Neural progenitor cell (in vitro differentiated cells): ENCODE data around the gene MSI2.

Experiments
- EZH2 ChIP-seq: fragments of 200-600 bp; sonication (generic); IDR thresholded peaks from 2 replicates; pipeline ENCODE4 v1.6.1; 2017; ENCODE audit warnings: antibody characterized with exemption, mild to moderate bottlenecking, moderate library complexity
- EZH2phosphoT487 ChIP-seq: fragments of 200-600 bp; sonication (generic); IDR thresholded peaks from 2 replicates; pipeline ENCODE4 v1.6.1; 2017; ENCODE audit warnings: antibody characterized with exemption
- TF ChIP-seq, protein P1 (sequence below): fragments of 200-600 bp; sonication (generic); IDR thresholded peaks from 2 replicates; pipeline ENCODE4 v1.5.1; 2017; ENCODE audit warnings: antibody characterized with exemption, mild to moderate bottlenecking

DNA sequence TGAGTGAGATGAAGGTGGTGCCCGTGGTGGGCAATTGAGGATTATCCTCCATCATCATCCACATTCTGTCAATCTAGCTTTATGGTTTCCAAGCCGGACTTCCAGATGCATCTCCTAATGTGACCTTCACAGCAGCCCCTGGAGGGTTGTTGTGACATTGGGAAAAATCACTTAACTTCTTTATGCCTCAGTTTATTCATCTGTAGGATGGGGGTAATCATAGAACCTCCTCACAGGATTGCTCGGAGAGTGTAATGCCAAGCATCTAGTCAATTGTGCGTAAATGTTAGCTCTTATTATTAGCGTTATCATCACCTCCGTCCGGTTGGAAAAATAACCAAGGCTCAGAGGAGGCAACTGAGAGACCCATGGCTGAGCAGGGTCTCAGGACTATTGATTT lies 274.8 kb downstream of the MSI2 start:
- TF ChIP-seq, protein P1, sequence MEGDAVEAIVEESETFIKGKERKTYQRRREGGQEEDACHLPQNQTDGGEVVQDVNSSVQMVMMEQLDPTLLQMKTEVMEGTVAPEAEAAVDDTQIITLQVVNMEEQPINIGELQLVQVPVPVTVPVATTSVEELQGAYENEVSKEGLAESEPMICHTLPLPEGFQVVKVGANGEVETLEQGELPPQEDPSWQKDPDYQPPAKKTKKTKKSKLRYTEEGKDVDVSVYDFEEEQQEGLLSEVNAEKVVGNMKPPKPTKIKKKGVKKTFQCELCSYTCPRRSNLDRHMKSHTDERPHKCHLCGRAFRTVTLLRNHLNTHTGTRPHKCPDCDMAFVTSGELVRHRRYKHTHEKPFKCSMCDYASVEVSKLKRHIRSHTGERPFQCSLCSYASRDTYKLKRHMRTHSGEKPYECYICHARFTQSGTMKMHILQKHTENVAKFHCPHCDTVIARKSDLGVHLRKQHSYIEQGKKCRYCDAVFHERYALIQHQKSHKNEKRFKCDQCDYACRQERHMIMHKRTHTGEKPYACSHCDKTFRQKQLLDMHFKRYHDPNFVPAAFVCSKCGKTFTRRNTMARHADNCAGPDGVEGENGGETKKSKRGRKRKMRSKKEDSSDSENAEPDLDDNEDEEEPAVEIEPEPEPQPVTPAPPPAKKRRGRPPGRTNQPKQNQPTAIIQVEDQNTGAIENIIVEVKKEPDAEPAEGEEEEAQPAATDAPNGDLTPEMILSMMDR, result no peak
- TF ChIP-seq EZH2 (no peak), EZH2phosphoT487 (no peak)
